Ovary (tissue), 3 donors: Measurements from ENCODE around the gene PRRC1.

ENCODE experiments used
- CTCF ChIP-seq, 3 donors: fragments of 450-650 bp in 2 of 3; fragments of 200-600 bp in 1 of 3; IDR thresholded peaks; one replicate each; pipeline versions ENCODE4 v1.5.1 to v1.8.0; 2016 to 2022; ENCODE audit warnings: antibody characterized with exemption in 3 of 3, mild to moderate bottlenecking in 1 of 3
- EP300 ChIP-seq: sonication (generic); formaldehyde crosslinking; IDR thresholded peaks from one replicate; pipeline ENCODE4 v1.6.1; 2017; ENCODE audit warnings: antibody characterized with exemption
- POLR2A ChIP-seq: fragments of 450-650 bp; IDR thresholded peaks from one replicate; pipeline ENCODE4 v1.6.1; 2017; ENCODE audit warnings: antibody characterized with exemption, mild to moderate bottlenecking, moderate library complexity
- donor health status: DM: no; HTN: no; CAD: no.

GRCh38 chr5:127513408-127513970 lies 4.0 kb upstream of the PRRC1 start:
- TF ChIP-seq CTCF (IDR thresholded peaks at IDR 0.05) (no peak), EP300 (no peak), POLR2A (no peak)
